Measurements from ENCODE around the gene KRT33A.

- TF ChIP-seq EZH2phosphoT487 (IDR thresholded peaks at IDR 0.05; ENCODE audit: low read length): no peak
- TF ChIP-seq CTCF (IDR thresholded peaks at IDR 0.05; ENCODE audit: low read length): no peak
- no peak for TF ChIP-seq EZH2 (optimal IDR thresholded peaks at IDR 0.05; ENCODE audit: low read depth, low read length)
Observed at GRCh38 chr17:41326173-41327145, 24.2 kb downstream of the KRT33A start.

Data from MM.1S (cell line).